Muscle of leg (tissue), 11 donors: Measurements from ENCODE around the gene XPO6. TPM values are rescaled to one million over a fixed set of nuclear protein-coding genes. Genes with fewer than 3 reads are reported as not detected.

Source experiments
- DNase-seq: peaks from one replicate; pipeline ENCODE4 v3.0.0; 2013
- H3K27ac ChIP-seq: one replicate; pipeline ENCODE4 v1.5.1; 2013; ENCODE audit warnings: mild to moderate bottlenecking, low read length, control low read depth
- H3K27me3 ChIP-seq: one replicate; pipeline ENCODE4 v1.6.1; 2013; ENCODE audit warnings: low read length; ENCODE audit not compliant: control insufficient read depth, insufficient read depth
- H3K36me3 ChIP-seq: one replicate; pipeline ENCODE4 v1.6.1; 2013; ENCODE audit warnings: low read length; ENCODE audit not compliant: control insufficient read depth, insufficient read depth
- H3K4me1 ChIP-seq: one replicate; pipeline ENCODE4 v1.6.1; 2013; ENCODE audit warnings: low read length; ENCODE audit not compliant: control insufficient read depth, insufficient read depth
- H3K4me3 ChIP-seq: one replicate; pipeline ENCODE4 v1.5.1; 2013; ENCODE audit warnings: low read length, control low read depth
- H3K9me3 ChIP-seq: replicated peaks from 2 replicates; pipeline ENCODE4 v1.6.1; 2013; ENCODE audit warnings: low read depth, low read length; ENCODE audit not compliant: control insufficient read depth
- WGBS: methylation state at CpG from one replicate; pipeline ENCODE4 v1.1.5; 2013; ENCODE audit warnings: missing lambda C conversion rate; ENCODE audit not compliant: insufficient coverage; 5-methylcytosine and 5-hydroxymethylcytosine counted together
- polyA plus RNA-seq, 8 donors: library from polyadenylated mRNA; unstranded; fragments of 120-200 nt; gene quantifications; one replicate each; pipeline versions ENCODE4 v1.2.1 to v1.2.3, GENCODE V29; 2013; ENCODE audit warnings: inconsistent platforms in 1 of 8, low replicate concordance in 1 of 8; ENCODE audit not compliant: insufficient read length in 8 of 8, insufficient read depth in 1 of 8
- total RNA-seq: library from RNA; stranded (reverse); fragments of 120-200 nt; gene quantifications from one replicate; pipeline ENCODE4 v1.2.4, GENCODE V29; 2013

XPO6 gene
- total and polyA plus RNA-seq, 9 donors, result 45.8 to 66.3 (median 60.6) TPM

- Histone ChIP-seq H3K36me3 (peaks cover under 1% of the 10 kb centered on the region), H3K9me3 (no peaks in the 10 kb centered on the region), H3K27ac (no peak overlapping the region), H3K4me1 (peaks cover 15% of the 10 kb centered on the region), H3K4me3 (no peak overlapping the region), H3K27me3 (no peaks in the 10 kb centered on the region)
- DNase-seq, result no peak
- WGBS, result no CpG with 5 or more reads among the region's 3 CpGs
Observed at GRCh38 chr16:28213396-28213795, 1.6 kb upstream of the XPO6 start.

GRCh38 chr16:28212532-28212873 is 738 bp upstream of the XPO6 start:
- Histone ChIP-seq H3K9me3 (no peaks in the 10 kb centered on the region), H3K27me3 (no peaks in the 10 kb centered on the region), H3K4me3 (peak overlapping the region; percentile 58), H3K36me3 (peaks cover 3% of the 10 kb centered on the region), H3K27ac (no peak overlapping the region), H3K4me1 (peaks cover 15% of the 10 kb centered on the region)
- WGBS, result 83% methylated on average over 2 of the region's 4 CpGs
- no peak for DNase-seq

DNA sequence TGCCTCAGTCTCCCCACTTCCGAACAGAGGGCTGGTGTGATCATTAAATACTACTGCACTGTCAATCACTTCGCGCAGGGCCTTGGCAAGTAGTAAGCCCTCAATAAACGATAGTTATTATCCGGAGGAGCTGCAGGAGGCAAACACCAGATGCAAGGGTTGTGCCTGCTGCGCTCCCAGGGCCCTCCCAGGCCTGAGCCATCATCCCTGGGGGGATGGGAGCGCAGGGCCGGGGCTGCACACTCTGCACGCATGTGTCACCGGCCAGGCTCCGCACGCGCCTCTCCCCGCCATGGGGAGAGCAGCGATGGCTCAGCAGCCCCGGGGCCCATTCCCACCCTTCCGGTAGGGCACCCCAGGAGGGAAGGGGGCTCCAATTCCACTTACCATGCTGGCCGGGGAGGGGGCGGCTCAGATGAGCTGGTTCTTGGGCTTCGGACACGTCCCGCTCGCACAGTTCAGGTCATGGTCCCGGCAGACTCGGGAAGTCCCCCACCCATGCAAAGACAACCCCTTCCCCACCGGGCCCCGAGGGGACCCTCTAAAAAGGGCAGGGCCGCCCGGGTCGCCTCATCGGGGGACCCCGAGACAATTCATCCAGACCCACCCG is 681 bp downstream of the XPO6 start:
- Histone ChIP-seq H3K9me3 (no peaks in the 10 kb centered on the region), H3K36me3 (peaks cover 5% of the 10 kb centered on the region), H3K27me3 (no peaks in the 10 kb centered on the region), H3K4me3 (peak overlapping the region; percentile 74), H3K27ac (peak overlapping the region; percentile 69), H3K4me1 (peaks cover 15% of the 10 kb centered on the region)
- DNase-seq, result peak; percentile 64
- 3% methylated on average over 29 of the region's 33 CpGs for WGBS

DNA sequence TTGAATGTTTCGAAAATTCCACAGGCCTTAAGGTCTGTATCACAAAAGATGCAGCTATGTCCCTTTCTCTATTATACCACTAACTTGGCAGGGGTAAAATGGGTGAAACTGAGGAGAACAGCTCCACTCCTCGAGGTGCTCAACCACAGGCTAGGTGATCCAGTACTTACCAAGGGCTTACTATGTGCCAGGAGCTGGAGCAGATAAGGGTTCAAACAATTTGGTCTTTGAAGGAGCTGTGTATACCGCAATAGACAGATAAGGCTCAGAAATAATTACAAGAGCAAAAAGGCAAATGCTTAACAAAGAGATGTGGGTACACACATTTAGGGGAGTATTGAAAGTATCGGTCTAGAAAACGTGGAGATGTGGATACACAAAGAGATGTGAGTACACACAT is 1.5 kb downstream of the XPO6 start:
- DNase-seq, result no peak
- Histone ChIP-seq H3K27me3 (no peaks in the 10 kb centered on the region), H3K36me3 (peaks cover 10% of the 10 kb centered on the region), H3K27ac (no peak overlapping the region), H3K9me3 (no peaks in the 10 kb centered on the region), H3K4me1 (peaks cover 15% of the 10 kb centered on the region), H3K4me3 (peak overlapping the region; percentile 74)
- 47% methylated on average over 3 of the region's 5 CpGs for WGBS

DNA sequence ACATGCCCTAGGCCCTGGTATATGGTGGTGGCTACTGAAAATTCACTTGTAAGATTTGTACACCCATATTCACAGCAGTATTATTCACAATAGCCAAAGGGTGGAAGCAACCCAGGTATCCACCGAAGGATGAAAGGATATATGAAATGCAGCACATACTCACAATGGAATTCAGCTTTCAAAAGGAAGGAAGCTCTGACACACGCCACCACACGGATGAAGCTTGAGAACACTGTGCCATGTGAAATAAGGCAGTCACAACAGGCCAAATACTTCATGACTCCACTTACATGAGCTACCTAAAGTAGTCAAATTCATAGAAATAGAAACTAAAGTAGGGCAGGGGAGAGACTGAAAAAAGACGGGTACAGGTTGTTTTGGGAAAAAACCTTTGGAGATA is 2.9 kb downstream of the XPO6 start:
- Histone ChIP-seq H3K27me3 (no peaks in the 10 kb centered on the region), H3K9me3 (no peaks in the 10 kb centered on the region), H3K36me3 (peaks cover 21% of the 10 kb centered on the region), H3K4me3 (no peak overlapping the region), H3K27ac (no peak overlapping the region), H3K4me1 (peaks cover 15% of the 10 kb centered on the region)
- no CpG with 5 or more reads among the region's 4 CpGs for WGBS
- no peak for DNase-seq

DNA sequence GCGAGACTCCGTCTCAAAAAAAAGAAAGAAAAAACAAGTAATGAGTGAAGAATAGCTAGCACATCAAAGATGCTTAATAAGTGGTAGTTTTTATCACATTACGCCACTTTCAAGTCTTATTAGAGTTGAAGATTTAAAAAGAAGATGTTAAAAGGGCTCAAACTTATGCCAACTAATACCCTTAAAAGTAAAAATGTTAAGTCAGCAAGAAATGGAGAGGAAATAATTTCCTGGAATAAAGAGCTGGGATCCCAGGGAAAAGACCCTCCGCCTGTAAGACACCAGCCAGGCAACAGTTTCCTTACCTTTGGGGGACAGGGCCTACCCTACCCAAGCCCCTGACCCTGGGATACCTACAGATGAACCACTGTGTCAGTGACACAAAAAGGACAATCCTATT is 3.6 kb downstream of the XPO6 start:
- H3K9me3 ChIP-seq, result no peaks in the 10 kb centered on the region
- H3K4me3 ChIP-seq, result no peak overlapping the region
- no peak overlapping the region for H3K27ac ChIP-seq
- H3K36me3 ChIP-seq, result peaks cover 28% of the 10 kb centered on the region
- no peaks in the 10 kb centered on the region for H3K27me3 ChIP-seq
- DNase-seq, result no peak
- no CpG with 5 or more reads among the region's 4 CpGs for WGBS
- H3K4me1 ChIP-seq, result peaks cover 15% of the 10 kb centered on the region

- DNase-seq, result no peak
- no peaks in the 10 kb centered on the region for H3K27me3 ChIP-seq
- H3K36me3 ChIP-seq, result peaks cover 35% of the 10 kb centered on the region
- no CpG with 5 or more reads among the region's 2 CpGs for WGBS
- H3K27ac ChIP-seq, result no peak overlapping the region
- no peak overlapping the region for H3K4me3 ChIP-seq
- peaks cover 12% of the 10 kb centered on the region for H3K4me1 ChIP-seq
- no peaks in the 10 kb centered on the region for H3K9me3 ChIP-seq
Observed at GRCh38 chr16:28207399-28207798, 4.4 kb downstream of the XPO6 start.

- H3K4me3 ChIP-seq, result no peak overlapping the region
- DNase-seq, result no peak
- WGBS, result no CpG with 5 or more reads among the region's 4 CpGs
- no peaks in the 10 kb centered on the region for H3K9me3 ChIP-seq
- H3K27ac ChIP-seq, result no peak overlapping the region
- H3K27me3 ChIP-seq, result no peaks in the 10 kb centered on the region
- H3K4me1 ChIP-seq, result peaks cover 7% of the 10 kb centered on the region
- H3K36me3 ChIP-seq, result peaks cover 43% of the 10 kb centered on the region
Observed at GRCh38 chr16:28205974-28206373, 5.8 kb downstream of the XPO6 start.

DNA sequence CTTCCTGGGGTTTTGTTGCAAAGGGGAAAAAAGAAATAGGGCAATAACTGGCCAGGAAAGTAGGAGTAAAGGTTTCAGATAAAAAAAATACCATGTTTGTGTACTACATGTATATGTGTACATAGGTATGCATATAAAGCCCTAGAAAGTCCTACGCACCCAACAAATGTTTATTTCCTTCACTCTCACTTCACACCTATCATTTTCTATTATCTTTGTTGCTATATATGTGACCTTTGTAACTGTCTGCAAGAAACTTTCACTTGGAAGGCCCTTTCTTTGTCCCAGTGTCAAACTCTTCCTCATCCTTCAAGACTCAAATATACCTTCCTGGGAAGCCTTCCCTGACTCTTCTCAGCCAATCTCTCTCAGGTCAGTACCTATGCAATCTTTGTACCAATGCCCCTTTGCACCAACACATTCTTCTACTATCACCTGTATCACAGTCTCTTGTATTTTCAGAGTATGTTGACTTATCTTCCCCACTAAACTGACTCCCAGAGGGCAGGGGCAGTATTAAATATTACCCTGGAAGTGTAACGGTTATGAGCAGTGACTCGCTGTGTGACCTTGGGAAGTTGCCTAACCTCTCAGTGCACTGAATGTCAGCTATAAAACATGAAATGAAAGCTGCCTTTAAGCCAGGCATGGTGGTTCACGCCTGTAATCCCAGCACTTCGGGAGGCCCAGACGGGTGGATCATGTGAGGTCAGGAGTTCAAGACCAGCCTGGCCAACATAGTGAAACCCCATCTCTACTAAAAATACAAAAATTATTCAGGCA is 6.5 kb downstream of the XPO6 start:
- Histone ChIP-seq H3K4me3 (no peak overlapping the region), H3K9me3 (no peaks in the 10 kb centered on the region), H3K4me1 (peaks cover 4% of the 10 kb centered on the region), H3K27me3 (no peaks in the 10 kb centered on the region), H3K27ac (no peak overlapping the region), H3K36me3 (peaks cover 48% of the 10 kb centered on the region)
- DNase-seq, result no peak
- 100% methylated on average over 1 of the region's 6 CpGs for WGBS

- no peak overlapping the region for H3K4me3 ChIP-seq
- H3K4me1 ChIP-seq, result no peaks in the 10 kb centered on the region
- no peaks in the 10 kb centered on the region for H3K27me3 ChIP-seq
- 95% methylated on average over 4 of the region's 6 CpGs for WGBS
- no peak for DNase-seq
- peaks cover 48% of the 10 kb centered on the region for H3K36me3 ChIP-seq
- no peaks in the 10 kb centered on the region for H3K9me3 ChIP-seq
- H3K27ac ChIP-seq, result no peak overlapping the region
Observed at GRCh38 chr16:28204622-28205021, 7.1 kb downstream of the XPO6 start.
